Measurements from ENCODE around the gene ZNF688. TPM values are rescaled to one million over a fixed set of nuclear protein-coding genes. Genes with fewer than 3 reads are reported as not detected.

The ZNF688 gene
- total and polyA plus RNA-seq, 2 of the 13 experiments (the other 11 are each of a cell fraction or from before 2014, with no cell fraction given) = 2.4 to 5.4 TPM

- TF ChIP-seq THAP8 (CRISPR knock-in tag; IDR thresholded peaks at IDR 0.05; ENCODE audit: borderline replicate concordance) (no peak; the same call in 1 of the 2 replicates), SMAD1 (CRISPR knock-in tag; IDR thresholded peaks at IDR 0.05; ENCODE audit: borderline replicate concordance, low read depth) (0 out of 2 replicates have a peak, but pooled peaks have one; percentile 24), PAX8 (CRISPR knock-in tag; IDR thresholded peaks at IDR 0.05; ENCODE audit: borderline replicate concordance) (no peak), NKX3-1 (CRISPR knock-in tag; IDR thresholded peaks at IDR 0.05) (peak; percentile 46; the same call in 1 of the 2 replicates), NFRKB (IDR thresholded peaks at IDR 0.05) (no peak), ZNF609 (CRISPR knock-in tag; IDR thresholded peaks at IDR 0.05; ENCODE audit: borderline replicate concordance) (no peak), SOX5 (CRISPR knock-in tag; IDR thresholded peaks at IDR 0.05; ENCODE audit: borderline replicate concordance) (no peak; the same call in 1 of the 2 replicates), ZNF790 (CRISPR knock-in tag; IDR thresholded peaks at IDR 0.05; ENCODE audit: borderline replicate concordance) (peak; percentile 90; the same call in 1 of the 2 replicates), ZNF644 (CRISPR knock-in tag; IDR thresholded peaks at IDR 0.05; ENCODE audit: low read depth) (no peak), SSRP1 (CRISPR knock-in tag; IDR thresholded peaks at IDR 0.05) (no peak; the same call in 1 of the 2 replicates), SP5 (CRISPR knock-in tag; IDR thresholded peaks at IDR 0.05; ENCODE audit: borderline replicate concordance, low read depth) (peak; percentile 85), CCAR2 (optimal IDR thresholded peaks at IDR 0.05; ENCODE audit: low read depth, low read length) (no peak), MED1 (CRISPR knock-in tag; IDR thresholded peaks at IDR 0.05) (peak; percentile 61), TFDP2 (CRISPR knock-in tag; IDR thresholded peaks at IDR 0.05) (peak; percentile 44; the same call in 1 of the 2 replicates), POLR2A (IDR thresholded peaks at IDR 0.05; ENCODE audit: insufficient read depth in 1 of 2, low read depth in 2 of 2, low read length in 2 of 2) (peak; percentile 70 to 76), PBX3 (CRISPR knock-in tag; IDR thresholded peaks at IDR 0.05; ENCODE audit: borderline replicate concordance) (no peak), ZNF883 (CRISPR knock-in tag; IDR thresholded peaks at IDR 0.05; ENCODE audit: not compliant biosample characterization) (peak; percentile 82), RORA (CRISPR knock-in tag; IDR thresholded peaks at IDR 0.05) (no peak), ZIK1 (CRISPR knock-in tag; IDR thresholded peaks at IDR 0.05; ENCODE audit: borderline replicate concordance, low read depth) (no peak; the same call in 1 of the 2 replicates), NBN (conservative IDR thresholded peaks at IDR 0.05) (no peak), MAX (IDR thresholded peaks at IDR 0.05) (peak; percentile 47), ZNF766 (CRISPR knock-in tag; IDR thresholded peaks at IDR 0.05; ENCODE audit: borderline replicate concordance) (peak; percentile 73; the same call in 1 of the 2 replicates), ZNF572 (CRISPR knock-in tag; IDR thresholded peaks at IDR 0.05) (peak; percentile 65; the same call in 1 of the 2 replicates)
Measured at GRCh38 chr16:30526823-30527634, 44.5 kb downstream of the ZNF688 start (continued).

Measured in HepG2 (cell line).